ENCODE measurements around the gene CHCHD4.

CHCHD4 gene

GRCh38 chr3:14142567-14143270 is 18.0 kb upstream of the CHCHD4 start:
- no peak for DNase-seq (ENCODE audit: low read depth, low spot score)
- Histone ChIP-seq H3K9me3 (ENCODE audit: control insufficient read depth, insufficient read depth, low read length) (no peaks in the 10 kb centered on the region), H3K27ac (ENCODE audit: low read length) (no peak overlapping the region), H3K36me3 (ENCODE audit: control insufficient read depth, insufficient read depth, low read length) (peaks cover 7% of the 10 kb centered on the region; the same call in 1 of the 2 replicates), H3K27me3 (ENCODE audit: control insufficient read depth, insufficient read depth, low read length) (no peaks in the 10 kb centered on the region), H3K4me1 (ENCODE audit: control insufficient read depth, insufficient read depth, low read length) (no peaks in the 10 kb centered on the region; the same call in 1 of the 2 replicates), H3K4me3 (ENCODE audit: low read length) (no peak overlapping the region)
- WGBS (ENCODE audit: insufficient coverage, insufficient read length) = no CpG with 5 or more reads among the region's 8 CpGs

- Histone ChIP-seq H3K9me3 (ENCODE audit: control insufficient read depth, insufficient read depth, low read length) (no peaks in the 10 kb centered on the region), H3K27ac (ENCODE audit: low read length) (no peak overlapping the region), H3K4me3 (ENCODE audit: low read length) (no peak overlapping the region), H3K27me3 (ENCODE audit: control insufficient read depth, insufficient read depth, low read length) (no peaks in the 10 kb centered on the region), H3K4me1 (ENCODE audit: control insufficient read depth, insufficient read depth, low read length) (no peaks in the 10 kb centered on the region; the same call in 1 of the 2 replicates), H3K36me3 (ENCODE audit: control insufficient read depth, insufficient read depth, low read length) (peaks cover 5% of the 10 kb centered on the region)
- no CpG with 5 or more reads among the region's 19 CpGs for WGBS (ENCODE audit: insufficient coverage, insufficient read length)
- DNase-seq (ENCODE audit: low read depth, low spot score) = no peak
Observed at GRCh38 chr3:14141602-14142341, 17.1 kb upstream of the CHCHD4 start.

DNA sequence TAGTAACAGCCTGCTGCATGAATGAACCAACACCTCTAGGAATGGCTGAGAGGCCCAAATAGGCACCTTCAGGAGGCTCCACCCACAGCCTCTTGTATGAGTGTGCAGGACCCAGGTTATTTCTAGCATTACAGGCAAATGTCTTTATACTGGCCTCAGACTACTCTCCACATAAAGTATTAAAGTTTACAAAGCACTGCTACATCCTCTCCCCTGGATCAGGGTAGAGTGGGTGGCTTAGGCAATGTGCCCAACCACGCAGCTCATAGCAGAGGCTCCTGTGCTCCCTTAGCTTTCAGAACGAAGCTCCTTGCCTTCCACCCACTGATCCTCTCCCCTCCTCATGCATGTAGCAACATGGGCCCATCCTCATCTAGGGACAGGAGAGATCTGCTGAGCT is 16.5 kb upstream of the CHCHD4 start:
- H3K27ac ChIP-seq (ENCODE audit: low read length) = no peak overlapping the region
- no CpG with 5 or more reads among the region's 2 CpGs for WGBS (ENCODE audit: insufficient coverage, insufficient read length)
- H3K36me3 ChIP-seq (ENCODE audit: control insufficient read depth, insufficient read depth, low read length) = peaks cover 4% of the 10 kb centered on the region
- no peak for DNase-seq (ENCODE audit: low read depth, low spot score)
- H3K4me3 ChIP-seq (ENCODE audit: low read length) = no peak overlapping the region
- no peaks in the 10 kb centered on the region for H3K9me3 ChIP-seq (ENCODE audit: control insufficient read depth, insufficient read depth, low read length)
- H3K27me3 ChIP-seq (ENCODE audit: control insufficient read depth, insufficient read depth, low read length) = no peaks in the 10 kb centered on the region
- no peaks in the 10 kb centered on the region; the same call in 1 of the 2 replicates for H3K4me1 ChIP-seq (ENCODE audit: control insufficient read depth, insufficient read depth, low read length)

GRCh38 chr3:14140668-14141067 is 16.0 kb upstream of the CHCHD4 start:
- no peak overlapping the region for H3K27ac ChIP-seq (ENCODE audit: low read length)
- H3K9me3 ChIP-seq (ENCODE audit: control insufficient read depth, insufficient read depth, low read length) = no peaks in the 10 kb centered on the region
- WGBS (ENCODE audit: insufficient coverage, insufficient read length) = no CpG with 5 or more reads among the region's 2 CpGs
- no peak for DNase-seq (ENCODE audit: low read depth, low spot score)
- H3K4me1 ChIP-seq (ENCODE audit: control insufficient read depth, insufficient read depth, low read length) = no peaks in the 10 kb centered on the region; the same call in 1 of the 2 replicates
- H3K4me3 ChIP-seq (ENCODE audit: low read length) = no peak overlapping the region
- H3K27me3 ChIP-seq (ENCODE audit: control insufficient read depth, insufficient read depth, low read length) = no peaks in the 10 kb centered on the region
- peaks cover 5% of the 10 kb centered on the region for H3K36me3 ChIP-seq (ENCODE audit: control insufficient read depth, insufficient read depth, low read length)

GRCh38 chr3:14139771-14140170 is 15.1 kb upstream of the CHCHD4 start:
- no CpG with 5 or more reads among the region's 5 CpGs for WGBS (ENCODE audit: insufficient coverage, insufficient read length)
- Histone ChIP-seq H3K4me3 (ENCODE audit: low read length) (no peak overlapping the region), H3K27ac (ENCODE audit: low read length) (no peak overlapping the region), H3K9me3 (ENCODE audit: control insufficient read depth, insufficient read depth, low read length) (no peaks in the 10 kb centered on the region), H3K27me3 (ENCODE audit: control insufficient read depth, insufficient read depth, low read length) (no peaks in the 10 kb centered on the region), H3K36me3 (ENCODE audit: control insufficient read depth, insufficient read depth, low read length) (peaks cover 12% of the 10 kb centered on the region), H3K4me1 (ENCODE audit: control insufficient read depth, insufficient read depth, low read length) (no peaks in the 10 kb centered on the region; the same call in 1 of the 2 replicates)
- DNase-seq (ENCODE audit: low read depth, low spot score) = no peak

GRCh38 chr3:14138878-14139655 is 14.4 kb upstream of the CHCHD4 start:
- Histone ChIP-seq H3K4me3 (ENCODE audit: low read length) (no peak overlapping the region), H3K36me3 (ENCODE audit: control insufficient read depth, insufficient read depth, low read length) (peaks cover 17% of the 10 kb centered on the region), H3K27me3 (ENCODE audit: control insufficient read depth, insufficient read depth, low read length) (no peaks in the 10 kb centered on the region), H3K27ac (ENCODE audit: low read length) (no peak overlapping the region), H3K9me3 (ENCODE audit: control insufficient read depth, insufficient read depth, low read length) (no peaks in the 10 kb centered on the region), H3K4me1 (ENCODE audit: control insufficient read depth, insufficient read depth, low read length) (no peaks in the 10 kb centered on the region)
- DNase-seq (ENCODE audit: low read depth, low spot score) = no peak
- WGBS (ENCODE audit: insufficient coverage, insufficient read length) = no CpG with 5 or more reads among the region's 14 CpGs

DNA sequence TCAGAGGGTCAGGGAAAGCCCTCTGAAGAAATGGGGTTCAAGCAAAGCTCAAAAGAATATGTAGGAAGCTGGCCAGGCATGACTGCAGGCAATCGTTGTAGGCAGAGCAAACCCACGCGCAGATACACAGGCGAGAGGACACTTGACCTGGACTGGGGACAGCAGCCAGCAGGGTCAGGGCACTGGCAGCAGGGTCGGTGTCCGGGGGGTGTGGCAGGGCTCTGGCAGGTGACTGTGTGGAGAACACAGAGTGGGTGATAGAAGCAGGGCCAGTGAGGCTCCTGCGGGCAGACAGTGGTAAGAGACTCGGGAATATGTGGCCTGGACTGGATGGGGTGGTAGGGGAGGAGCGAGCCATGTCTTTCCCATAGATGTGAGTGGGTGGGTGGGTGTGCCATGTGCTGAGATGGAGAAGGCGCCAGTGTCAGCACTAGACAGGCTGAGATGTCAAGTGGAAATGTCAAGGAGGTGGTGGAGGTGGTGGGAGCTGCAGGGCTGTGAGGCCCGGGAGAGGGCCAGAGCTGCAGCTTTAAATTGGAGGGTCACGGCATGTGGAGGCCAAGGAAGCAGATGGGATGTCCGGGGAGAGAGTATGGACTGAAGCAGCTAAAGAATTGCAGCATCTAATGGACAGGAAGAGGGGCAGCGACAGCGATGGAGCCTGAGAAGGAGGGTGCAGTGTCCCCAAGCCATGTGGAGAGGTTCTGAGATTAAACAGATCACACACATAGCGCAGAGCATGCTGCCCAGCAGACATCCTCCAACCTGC is 13.6 kb upstream of the CHCHD4 start:
- no peaks in the 10 kb centered on the region for H3K27me3 ChIP-seq (ENCODE audit: control insufficient read depth, insufficient read depth, low read length)
- H3K27ac ChIP-seq (ENCODE audit: low read length) = no peak overlapping the region
- H3K36me3 ChIP-seq (ENCODE audit: control insufficient read depth, insufficient read depth, low read length) = peaks cover 23% of the 10 kb centered on the region
- H3K4me1 ChIP-seq (ENCODE audit: control insufficient read depth, insufficient read depth, low read length) = no peaks in the 10 kb centered on the region
- no CpG with 5 or more reads among the region's 16 CpGs for WGBS (ENCODE audit: insufficient coverage, insufficient read length)
- no peak overlapping the region for H3K4me3 ChIP-seq (ENCODE audit: low read length)
- no peaks in the 10 kb centered on the region for H3K9me3 ChIP-seq (ENCODE audit: control insufficient read depth, insufficient read depth, low read length)
- no peak for DNase-seq (ENCODE audit: low read depth, low spot score)

GRCh38 chr3:14137445-14137844 is 12.8 kb upstream of the CHCHD4 start:
- Histone ChIP-seq H3K36me3 (ENCODE audit: control insufficient read depth, insufficient read depth, low read length) (peaks cover 31% of the 10 kb centered on the region), H3K27me3 (ENCODE audit: control insufficient read depth, insufficient read depth, low read length) (no peaks in the 10 kb centered on the region), H3K4me3 (ENCODE audit: low read length) (no peak overlapping the region), H3K27ac (ENCODE audit: low read length) (no peak overlapping the region), H3K4me1 (ENCODE audit: control insufficient read depth, insufficient read depth, low read length) (no peaks in the 10 kb centered on the region), H3K9me3 (ENCODE audit: control insufficient read depth, insufficient read depth, low read length) (no peaks in the 10 kb centered on the region)
- no peak for DNase-seq (ENCODE audit: low read depth, low spot score)
- WGBS (ENCODE audit: insufficient coverage, insufficient read length) = no CpG with 5 or more reads among the region's 3 CpGs

GRCh38 chr3:14137004-14137403 is 12.3 kb upstream of the CHCHD4 start:
- no peak for DNase-seq (ENCODE audit: low read depth, low spot score)
- H3K27ac ChIP-seq (ENCODE audit: low read length) = no peak overlapping the region
- peaks cover 32% of the 10 kb centered on the region for H3K36me3 ChIP-seq (ENCODE audit: control insufficient read depth, insufficient read depth, low read length)
- no peaks in the 10 kb centered on the region for H3K4me1 ChIP-seq (ENCODE audit: control insufficient read depth, insufficient read depth, low read length)
- WGBS (ENCODE audit: insufficient coverage, insufficient read length) = no CpG with 5 or more reads among the region's 3 CpGs
- no peaks in the 10 kb centered on the region for H3K9me3 ChIP-seq (ENCODE audit: control insufficient read depth, insufficient read depth, low read length)
- no peaks in the 10 kb centered on the region for H3K27me3 ChIP-seq (ENCODE audit: control insufficient read depth, insufficient read depth, low read length)
- no peak overlapping the region for H3K4me3 ChIP-seq (ENCODE audit: low read length)

DNA sequence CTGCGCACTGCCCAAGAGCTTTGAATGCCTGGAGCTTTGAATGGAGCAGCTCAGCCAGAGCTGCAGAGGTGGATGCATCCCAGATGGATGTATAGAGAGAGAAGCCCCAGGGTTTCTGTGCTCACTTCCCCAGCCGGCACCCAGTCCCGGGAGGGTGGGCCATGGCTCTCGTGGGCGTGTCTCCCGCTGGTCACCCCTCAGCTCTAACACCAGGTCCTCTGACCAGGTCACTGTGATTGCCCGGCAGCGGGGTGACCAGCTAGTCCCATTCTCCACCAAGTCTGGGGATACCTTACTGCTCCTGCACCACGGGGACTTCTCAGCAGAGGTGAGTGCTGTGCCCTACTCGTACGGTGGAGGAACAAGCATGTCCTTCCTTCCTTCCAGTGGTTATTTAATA is 10.9 kb upstream of the CHCHD4 start:
- Histone ChIP-seq H3K4me1 (ENCODE audit: control insufficient read depth, insufficient read depth, low read length) (no peaks in the 10 kb centered on the region), H3K27ac (ENCODE audit: low read length) (no peak overlapping the region), H3K4me3 (ENCODE audit: low read length) (no peak overlapping the region), H3K36me3 (ENCODE audit: control insufficient read depth, insufficient read depth, low read length) (peaks cover 40% of the 10 kb centered on the region), H3K9me3 (ENCODE audit: control insufficient read depth, insufficient read depth, low read length) (no peaks in the 10 kb centered on the region), H3K27me3 (ENCODE audit: control insufficient read depth, insufficient read depth, low read length) (no peaks in the 10 kb centered on the region)
- no peak for DNase-seq (ENCODE audit: low read depth, low spot score)
- no CpG with 5 or more reads among the region's 11 CpGs for WGBS (ENCODE audit: insufficient coverage, insufficient read length)
